SK-N-SH (cell line): ENCODE measurements around the gene GAP43. TPM values are rescaled to one million over a fixed set of nuclear protein-coding genes. Genes with fewer than 3 reads are reported as not detected.

Source experiments
- CTCF ChIA-PET: fragments of 300-600, 350-600 bp; formaldehyde crosslinking; extraction: SDS; loops from one replicate; lab custom pipeline; 2021; lab: Yijun Ruan, JAX
- POLR2A ChIA-PET: fragments of 350-600 bp; sonication (Branson Sonifier 250); formaldehyde crosslinking; extraction: SDS; loops from one replicate; lab custom pipeline; 2020; ENCODE audit warnings: antibody characterized with exemption, inconsistent platforms; lab: Yijun Ruan, JAX
- DNase-seq: peaks from one replicate; pipeline ENCODE4 v3.0.0; 2012
- H2AFZ ChIP-seq: fragments of 200-600 bp; sonication (generic); 2 replicates; pipeline ENCODE4 v1.8.1; 2016; ENCODE audit warnings: antibody characterized with exemption, mild to moderate bottlenecking, low read depth
- H3F3A ChIP-seq: fragments of 200-600 bp; sonication (generic); replicated peaks from 2 replicates; pipeline ENCODE3; 2016; ENCODE audit warnings: antibody characterized with exemption, mild to moderate bottlenecking; ENCODE audit not compliant: insufficient read depth
- H3K27ac ChIP-seq, 2 experiments: fragments of 200-500 bp in 1 of 2; fragments of 200-600 bp in 1 of 2; sonication (Bioruptor generic) in 1 of 2; sonication (generic), shearing (Covaris generic) in 1 of 2; 2 replicates each; pipeline versions ENCODE4 v1.5.1 to v1.6.1; 2014 to 2016; ENCODE audit warnings: low read depth in 2 of 2, inconsistent platforms in 1 of 2, low read length in 1 of 2, mild to moderate bottlenecking in 1 of 2, mixed read lengths in 1 of 2
- H3K27me3 ChIP-seq: fragments of 200-600 bp; sonication (generic), shearing (Covaris generic); 2 replicates; pipeline ENCODE4 v1.6.1; 2016; ENCODE audit warnings: mixed run types; ENCODE audit not compliant: insufficient read depth
- H3K36me3 ChIP-seq, 2 experiments: fragments of 200-500 bp in 1 of 2; fragments of 200-600 bp in 1 of 2; sonication (Bioruptor generic) in 1 of 2; sonication (generic) in 1 of 2; replicated peaks in 1 of 2; 2 replicates each; pipeline versions ENCODE3 to v1.5.1; 2014 to 2016; ENCODE audit warnings: low read length in 1 of 2, mild to moderate bottlenecking in 1 of 2; ENCODE audit not compliant: insufficient read depth in 2 of 2, control insufficient read depth in 1 of 2
- H3K4me1 ChIP-seq, 2 experiments: fragments of 200-500 bp in 1 of 2; fragments of 200-600 bp in 1 of 2; sonication (Bioruptor generic) in 1 of 2; sonication (generic), shearing (Covaris generic) in 1 of 2; 2 replicates each; pipeline versions ENCODE4 v1.5.1 to v1.6.1; 2014 to 2016; ENCODE audit warnings: low read depth in 1 of 2, low read length in 1 of 2, mixed run types in 1 of 2; ENCODE audit not compliant: insufficient read depth in 2 of 2, control insufficient read depth in 1 of 2
- H3K4me2 ChIP-seq: fragments of 200-600 bp; sonication (generic), shearing (Covaris generic); 2 replicates; pipeline ENCODE4 v1.6.1; 2017; ENCODE audit warnings: mixed run types
- H3K4me3 ChIP-seq, 2 experiments: fragments of 200-500 bp in 1 of 2; fragments of 200-600 bp in 1 of 2; sonication (Bioruptor generic) in 1 of 2; sonication (generic), shearing (Covaris generic) in 1 of 2; 2 replicates each; pipeline versions ENCODE4 v1.5.1 to v1.8.1; 2014 to 2016; ENCODE audit warnings: low read depth in 2 of 2, inconsistent platforms in 1 of 2, low read length in 1 of 2, mild to moderate bottlenecking in 1 of 2, mixed read lengths in 1 of 2, moderate library complexity in 1 of 2
- H3K79me2 ChIP-seq: fragments of 200-600 bp; sonication (generic); 2 replicates; pipeline ENCODE4 v1.8.1; 2017; ENCODE audit warnings: mild to moderate bottlenecking; ENCODE audit not compliant: insufficient read depth
- H3K9ac ChIP-seq: fragments of 200-600 bp; sonication (generic); 2 replicates; pipeline ENCODE4 v1.6.1; 2017; ENCODE audit warnings: mixed run types
- H3K9me2 ChIP-seq: fragments of 200-600 bp; sonication (generic); 2 replicates; pipeline ENCODE4 v1.6.1; 2017; ENCODE audit warnings: mixed run types
- H3K9me3 ChIP-seq: fragments of 200-600 bp; sonication (generic); 2 replicates; pipeline ENCODE4 v1.6.1; 2017; ENCODE audit warnings: mixed run types, mild to moderate bottlenecking, moderate library complexity
- H4K20me1 ChIP-seq: fragments of 200-600 bp; sonication (generic); 2 replicates; pipeline ENCODE4 v1.6.1; 2017; ENCODE audit warnings: mild to moderate bottlenecking, mixed run types; ENCODE audit not compliant: insufficient read depth
- CTCF ChIP-seq: fragments of 200-600 bp; sonication (generic); IDR thresholded peaks from 2 replicates; pipeline ENCODE4 v1.6.1; 2017; ENCODE audit warnings: antibody characterized with exemption, mild to moderate bottlenecking, moderate library complexity
- ELF1 ChIP-seq: IDR thresholded peaks from 2 replicates; pipeline ENCODE4 v1.4.0; 2012
- EP300 ChIP-seq, 2 experiments: IDR thresholded peaks; 2 replicates each; pipeline versions ENCODE4 v1.4.0 to v1.6.1; 2012; ENCODE audit warnings: borderline replicate concordance in 1 of 2, low read depth in 1 of 2, low read length in 1 of 2
- FOSL2 ChIP-seq: IDR thresholded peaks from 2 replicates; pipeline ENCODE4 v1.4.0; 2012; ENCODE audit warnings: low read depth, mild to moderate bottlenecking, moderate library complexity, borderline replicate concordance
- FOXM1 ChIP-seq: IDR thresholded peaks from 2 replicates; pipeline ENCODE4 v1.4.0; 2012; ENCODE audit warnings: low read depth, mild to moderate bottlenecking
- MEF2A ChIP-seq: IDR thresholded peaks from 2 replicates; pipeline ENCODE4 v1.4.0; 2012; ENCODE audit warnings: low read depth, borderline replicate concordance
- NFIC ChIP-seq: IDR thresholded peaks from 2 replicates; pipeline ENCODE4 v1.4.0; 2012; ENCODE audit warnings: borderline replicate concordance
- NRF1 ChIP-seq: IDR thresholded peaks from 2 replicates; pipeline ENCODE4 v1.6.1; 2012; ENCODE audit warnings: low read depth, mild to moderate bottlenecking, low read length
- RAD21 ChIP-seq: IDR thresholded peaks from 2 replicates; pipeline ENCODE4 v1.6.1; 2012; ENCODE audit warnings: mild to moderate bottlenecking, low read length
- TAF1 ChIP-seq: IDR thresholded peaks from 2 replicates; pipeline ENCODE4 v1.6.1; 2012; ENCODE audit warnings: low read depth, mild to moderate bottlenecking, low read length, moderate library complexity, borderline replicate concordance
- TEAD4 ChIP-seq: IDR thresholded peaks from 2 replicates; pipeline ENCODE4 v1.4.0; 2012; ENCODE audit warnings: mild to moderate bottlenecking, borderline replicate concordance; ENCODE audit not compliant: insufficient read depth
- USF1 ChIP-seq: IDR thresholded peaks from 2 replicates; pipeline ENCODE4 v1.4.0; 2012; ENCODE audit warnings: low read depth, borderline replicate concordance
- USF2 ChIP-seq: fragments of 150-350 bp; IDR thresholded peaks from 2 replicates; pipeline ENCODE4 v1.6.1; 2017; ENCODE audit warnings: antibody characterized with exemption, low read length, low read depth, borderline replicate concordance
- YY1 ChIP-seq: IDR thresholded peaks from 2 replicates; pipeline ENCODE4 v1.4.0; 2012; ENCODE audit warnings: low read depth, mild to moderate bottlenecking
- WGBS: methylation state at CpG from one replicate; pipeline ENCODE4 v1.1.6; 2017; ENCODE audit warnings: low lambda C conversion rate; 5-methylcytosine and 5-hydroxymethylcytosine counted together
- polyA plus RNA-seq, 3 experiments: library from polyadenylated mRNA; depleted of rRNA; stranded (reverse); fragments of >200 nt; gene quantifications; 2 replicates each; pipeline ENCODE4 v1.2.3, GENCODE V29; 2012
- TF ChIP-seq, protein P1 (sequence below): IDR thresholded peaks from 2 replicates; pipeline ENCODE4 v1.4.0; 2012; ENCODE audit warnings: low read depth, borderline replicate concordance
- TF ChIP-seq, protein P2 (sequence below): fragments of 150-350 bp; IDR thresholded peaks from 2 replicates; pipeline ENCODE4 v1.6.1; 2016; ENCODE audit warnings: mild to moderate bottlenecking, low read depth, low read length
- TF ChIP-seq, protein P3 (sequence below): IDR thresholded peaks from 2 replicates; pipeline ENCODE4; 2012

The GAP43 gene
- polyA plus RNA-seq, 1 of the 3 experiments (the other 2 are of a cell fraction): 14.0 TPM

DNA sequence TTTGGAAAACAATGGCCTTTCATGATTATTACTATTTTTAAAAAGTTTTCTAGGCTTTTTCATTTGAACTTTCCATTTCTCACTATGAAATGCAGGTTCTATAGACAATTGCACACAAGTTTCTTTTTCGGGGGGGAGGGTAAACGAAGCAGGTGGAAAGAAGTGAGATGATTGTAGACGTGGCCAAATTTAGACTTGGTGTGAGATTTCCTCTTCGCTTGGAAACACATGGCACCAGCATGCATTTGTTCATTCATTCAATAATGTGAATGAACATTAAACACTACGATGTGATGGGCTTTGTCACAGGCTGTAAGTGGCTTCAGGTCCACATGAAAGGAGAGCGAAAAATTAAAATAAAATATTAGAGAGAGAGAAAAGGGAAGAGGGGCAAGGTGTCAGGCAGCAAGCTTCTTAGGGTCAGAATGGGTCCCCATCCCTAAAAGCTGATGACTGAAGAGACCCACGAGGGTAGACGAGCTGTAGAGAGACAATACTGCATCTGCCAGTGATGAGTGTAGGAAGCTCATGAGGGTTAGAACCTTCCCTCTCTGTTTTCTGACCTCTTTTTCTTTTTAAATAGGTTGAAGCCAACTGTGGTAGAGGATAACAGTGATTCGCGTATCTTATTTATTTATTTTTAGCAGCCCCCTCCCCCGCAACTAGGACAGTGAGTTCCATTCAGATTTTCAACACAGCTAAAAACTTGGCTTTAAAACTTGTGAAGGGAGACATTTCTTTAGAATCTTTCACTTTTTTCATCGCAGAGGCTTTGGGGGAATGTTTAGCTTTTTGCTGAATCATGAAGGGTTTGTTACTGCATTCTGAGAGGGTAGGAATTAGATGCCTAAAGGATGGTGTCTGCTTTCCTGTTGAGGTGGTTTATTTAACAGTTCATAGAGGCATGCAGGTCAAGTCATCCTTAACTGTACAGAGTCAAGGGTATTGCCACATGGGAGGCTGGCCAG, 36.2 kb downstream of the GAP43 start (continued):
- no peak for TF ChIP-seq USF1
- TF ChIP-seq, all 33 proteins: peak for 0

DNA sequence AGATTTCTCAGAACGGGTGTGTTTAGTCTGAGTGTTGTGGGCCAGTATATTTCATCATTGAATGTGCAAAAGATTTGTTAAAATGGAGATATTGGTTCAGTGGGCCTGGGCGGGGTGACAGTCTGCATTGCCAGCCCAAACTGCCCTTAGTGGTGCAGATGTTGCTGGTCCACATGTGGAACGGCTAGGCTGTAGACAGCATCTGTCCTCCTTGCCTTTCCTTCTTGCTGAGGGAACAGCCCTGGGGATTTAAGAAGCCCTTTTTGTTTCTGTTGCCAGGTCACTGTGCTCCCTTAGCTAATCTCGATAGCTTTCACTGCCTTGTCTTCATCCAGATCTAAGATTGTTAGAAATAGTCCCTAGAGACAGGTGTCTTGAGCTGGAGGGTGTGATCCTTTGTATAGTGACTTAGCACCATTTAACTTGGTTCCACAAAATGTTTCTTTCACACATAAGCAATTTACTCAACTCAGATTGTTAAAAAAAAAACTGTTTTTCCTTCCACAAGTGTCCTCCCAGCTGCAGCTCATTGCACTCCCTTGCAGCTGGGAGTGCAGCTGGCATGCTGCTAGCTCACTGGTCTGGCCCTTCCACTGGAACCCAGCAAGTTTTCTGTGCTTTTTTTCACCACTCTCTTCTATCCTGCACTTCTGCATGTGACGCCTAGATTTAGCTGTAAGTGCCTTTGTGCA, 37.5 kb downstream of the GAP43 start:
- ChIA-PET CTCF (interaction anchor here (1.0 to 1.3 kb wide), 3 partner anchors 33 to 443 kb away, joined by 3 to 6 read pairs (median 4); no protein-coding TSS in a partner anchor), POLR2A (interaction anchor here (0.6 kb wide), 1 partner anchor 447 kb away, joined by 4 read pairs; no protein-coding TSS in a partner anchor)
- Histone ChIP-seq H3K36me3 (no peaks in the 10 kb centered on the region), H2AFZ (no peak overlapping the region), H3K9ac (no peak overlapping the region), H3K4me2 (no peak overlapping the region), H3K79me2 (no peaks in the 10 kb centered on the region), H3K27me3 (no peaks in the 10 kb centered on the region), H3K9me3 (no peaks in the 10 kb centered on the region), H3K4me1 (peaks cover 16 to 20% of the 10 kb centered on the region in 2 experiments; a peak in 3 of 4 replicates), H3K9me2 (no peaks in the 10 kb centered on the region), H4K20me1 (no peaks in the 10 kb centered on the region), H3F3A (peaks cover 10% of the 10 kb centered on the region), H3K27ac (no peak overlapping the region), H3K4me3 (no peak overlapping the region)
- WGBS: 93% methylated on average over 5 of the region's 5 CpGs
- no peak for DNase-seq
- no peak for TF ChIP-seq CTCF
- TF ChIP-seq EP300 (IDR thresholded peaks at IDR 0.05; ENCODE audit: borderline replicate concordance in 1 of 2, low read depth in 1 of 2, low read length in 1 of 2): no peak
- TF ChIP-seq RAD21: no peak
- TF ChIP-seq FOXM1: no peak
- TF ChIP-seq TAF1: no peak
- no peak for TF ChIP-seq NRF1
- no peak for TF ChIP-seq ELF1
- TF ChIP-seq MEF2A: no peak
- TF ChIP-seq USF2: no peak
- no peak for TF ChIP-seq NFIC
- TF ChIP-seq USF1: no peak
- no peak for TF ChIP-seq FOSL2
- TF ChIP-seq YY1: no peak
- TF ChIP-seq, protein P1, sequence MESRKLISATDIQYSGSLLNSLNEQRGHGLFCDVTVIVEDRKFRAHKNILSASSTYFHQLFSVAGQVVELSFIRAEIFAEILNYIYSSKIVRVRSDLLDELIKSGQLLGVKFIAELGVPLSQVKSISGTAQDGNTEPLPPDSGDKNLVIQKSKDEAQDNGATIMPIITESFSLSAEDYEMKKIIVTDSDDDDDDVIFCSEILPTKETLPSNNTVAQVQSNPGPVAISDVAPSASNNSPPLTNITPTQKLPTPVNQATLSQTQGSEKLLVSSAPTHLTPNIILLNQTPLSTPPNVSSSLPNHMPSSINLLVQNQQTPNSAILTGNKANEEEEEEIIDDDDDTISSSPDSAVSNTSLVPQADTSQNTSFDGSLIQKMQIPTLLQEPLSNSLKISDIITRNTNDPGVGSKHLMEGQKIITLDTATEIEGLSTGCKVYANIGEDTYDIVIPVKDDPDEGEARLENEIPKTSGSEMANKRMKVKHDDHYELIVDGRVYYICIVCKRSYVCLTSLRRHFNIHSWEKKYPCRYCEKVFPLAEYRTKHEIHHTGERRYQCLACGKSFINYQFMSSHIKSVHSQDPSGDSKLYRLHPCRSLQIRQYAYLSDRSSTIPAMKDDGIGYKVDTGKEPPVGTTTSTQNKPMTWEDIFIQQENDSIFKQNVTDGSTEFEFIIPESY: no peak
- no peak for TF ChIP-seq TEAD4
- TF ChIP-seq, protein P2, sequence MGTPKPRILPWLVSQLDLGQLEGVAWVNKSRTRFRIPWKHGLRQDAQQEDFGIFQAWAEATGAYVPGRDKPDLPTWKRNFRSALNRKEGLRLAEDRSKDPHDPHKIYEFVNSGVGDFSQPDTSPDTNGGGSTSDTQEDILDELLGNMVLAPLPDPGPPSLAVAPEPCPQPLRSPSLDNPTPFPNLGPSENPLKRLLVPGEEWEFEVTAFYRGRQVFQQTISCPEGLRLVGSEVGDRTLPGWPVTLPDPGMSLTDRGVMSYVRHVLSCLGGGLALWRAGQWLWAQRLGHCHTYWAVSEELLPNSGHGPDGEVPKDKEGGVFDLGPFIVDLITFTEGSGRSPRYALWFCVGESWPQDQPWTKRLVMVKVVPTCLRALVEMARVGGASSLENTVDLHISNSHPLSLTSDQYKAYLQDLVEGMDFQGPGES: no peak
- TF ChIP-seq, protein P3, sequence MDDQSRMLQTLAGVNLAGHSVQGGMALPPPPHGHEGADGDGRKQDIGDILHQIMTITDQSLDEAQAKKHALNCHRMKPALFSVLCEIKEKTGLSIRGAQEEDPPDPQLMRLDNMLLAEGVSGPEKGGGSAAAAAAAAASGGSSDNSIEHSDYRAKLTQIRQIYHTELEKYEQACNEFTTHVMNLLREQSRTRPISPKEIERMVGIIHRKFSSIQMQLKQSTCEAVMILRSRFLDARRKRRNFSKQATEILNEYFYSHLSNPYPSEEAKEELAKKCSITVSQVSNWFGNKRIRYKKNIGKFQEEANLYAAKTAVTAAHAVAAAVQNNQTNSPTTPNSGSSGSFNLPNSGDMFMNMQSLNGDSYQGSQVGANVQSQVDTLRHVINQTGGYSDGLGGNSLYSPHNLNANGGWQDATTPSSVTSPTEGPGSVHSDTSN: no peak
